ENCODE results near the gene FASN.

DNA sequence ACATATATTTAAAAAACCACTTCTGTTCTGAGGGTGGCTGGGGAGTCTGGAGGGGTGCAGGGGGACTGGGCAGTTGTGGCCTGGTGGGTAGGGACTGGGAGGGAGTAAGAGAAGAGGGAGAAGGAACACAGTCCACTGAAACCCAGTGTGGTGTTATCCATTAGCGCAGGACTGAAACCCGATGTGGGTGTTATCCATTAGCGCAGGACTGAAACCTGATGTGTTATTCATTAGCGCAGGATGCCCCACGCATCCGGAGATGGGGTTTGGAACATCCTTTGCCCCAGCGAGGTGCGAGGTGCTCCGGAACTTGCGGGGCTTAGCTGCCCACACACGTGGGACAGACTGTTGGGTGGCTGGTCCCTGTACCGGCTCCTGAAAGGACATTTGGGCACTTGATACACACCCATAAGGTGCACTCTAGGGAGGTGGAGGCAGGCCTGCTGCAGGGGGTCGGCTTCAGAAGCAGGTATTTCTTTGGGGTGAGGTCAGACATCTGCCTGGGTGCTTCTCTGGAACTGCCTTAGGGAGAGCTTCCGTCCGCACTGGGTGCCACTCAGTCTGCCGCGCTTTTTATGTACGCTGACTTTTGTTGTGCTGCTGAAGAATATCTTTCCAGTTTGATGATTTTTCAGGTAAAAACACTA is 20.3 kb upstream of the FASN start:
- TF ChIP-seq SUZ12 (IDR thresholded peaks at IDR 0.05) (no peak), FOXK2 (IDR thresholded peaks at IDR 0.05) (no peak), LEF1 (IDR thresholded peaks at IDR 0.05; ENCODE audit: borderline replicate concordance) (no peak)

Data from HEK293T (cell line).